Hematopoietic multipotent progenitor cell treated with erythropoietin and hydrocortisone succinate and interleukin-3 and kit ligand, for 15 days (in vitro differentiated cells): ENCODE measurements around the gene ZBED5.
"Not testable (repeated sequence)": the region's sequence is repeated elsewhere in the genome, so short reads cannot be mapped to it uniquely, and the experiment has no call there.

Source experiments
- DNase-seq: peaks from one replicate; pipeline ENCODE4 v3.0.0-alpha.2; 2015; ENCODE audit warnings: low spot score

Gene ZBED5

GRCh38 chr11:10838083-10838482 lies 19.8 kb downstream of the ZBED5 start:
- DNase-seq = no peak

DNA sequence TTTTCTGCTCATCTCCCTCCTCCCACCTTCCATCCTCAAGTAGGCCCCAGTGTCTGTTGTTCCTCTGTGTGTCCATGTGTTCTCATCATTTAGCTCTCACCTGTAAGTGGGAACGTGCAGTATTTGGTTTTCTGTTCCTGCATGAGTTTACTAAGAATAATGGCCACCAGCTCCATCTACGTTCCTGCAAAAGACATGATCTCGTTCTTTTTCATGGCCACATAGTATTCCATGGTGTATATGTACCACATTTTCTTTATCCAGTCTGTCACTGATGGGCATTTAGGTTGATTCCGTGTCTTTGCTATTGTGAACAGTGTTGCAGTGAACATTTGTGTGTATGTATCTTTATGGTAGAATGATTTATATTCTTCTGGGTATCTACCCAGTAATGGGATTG lies 21.0 kb downstream of the ZBED5 start:
- DNase-seq = not testable (repeated sequence)

GRCh38 chr11:10829139-10829538 lies 28.7 kb downstream of the ZBED5 start:
- DNase-seq = no peak

DNA sequence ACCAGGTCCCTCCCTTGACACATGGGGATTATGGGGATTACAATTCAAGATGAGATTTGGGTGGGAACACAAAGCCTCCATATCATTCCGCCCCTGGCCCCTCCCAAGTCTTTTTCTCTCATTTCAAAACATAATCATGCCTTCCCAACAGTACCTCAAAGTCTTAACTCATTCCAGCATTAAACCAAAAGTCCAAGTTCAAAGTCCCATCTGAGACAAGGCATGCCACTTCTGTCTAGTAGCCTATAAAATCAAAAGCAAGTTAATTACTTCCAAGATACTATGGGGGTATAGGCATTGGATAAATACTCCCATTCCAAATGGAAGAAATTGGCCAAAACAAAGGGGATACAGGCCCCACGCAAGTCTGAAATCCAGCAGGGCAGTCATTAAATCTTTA lies 29.5 kb downstream of the ZBED5 start:
- no peak for DNase-seq

GRCh38 chr11:10824888-10825287 lies 33.0 kb downstream of the ZBED5 start:
- no peak for DNase-seq

DNA sequence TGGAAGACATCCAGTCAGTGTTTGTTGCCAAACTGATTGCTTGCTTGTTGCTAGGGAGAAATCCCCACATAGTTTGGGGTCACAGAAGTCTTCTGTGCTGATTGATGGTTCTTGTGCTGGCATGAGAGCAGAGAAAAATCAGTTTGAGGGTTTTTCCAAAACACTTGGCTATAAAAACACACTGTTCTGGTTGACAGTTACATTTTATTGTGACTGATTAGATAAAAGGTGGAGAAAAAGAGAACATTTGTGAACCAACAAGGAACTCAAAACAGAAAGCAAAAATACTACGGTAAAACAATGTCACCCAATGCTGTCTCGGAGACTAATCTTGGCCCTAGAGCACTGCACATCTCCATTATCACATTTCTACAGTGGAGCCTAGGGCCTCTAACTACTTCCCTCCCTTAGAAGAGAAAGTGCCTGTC lies 34.7 kb downstream of the ZBED5 start:
- DNase-seq = peak; percentile 21

DNA sequence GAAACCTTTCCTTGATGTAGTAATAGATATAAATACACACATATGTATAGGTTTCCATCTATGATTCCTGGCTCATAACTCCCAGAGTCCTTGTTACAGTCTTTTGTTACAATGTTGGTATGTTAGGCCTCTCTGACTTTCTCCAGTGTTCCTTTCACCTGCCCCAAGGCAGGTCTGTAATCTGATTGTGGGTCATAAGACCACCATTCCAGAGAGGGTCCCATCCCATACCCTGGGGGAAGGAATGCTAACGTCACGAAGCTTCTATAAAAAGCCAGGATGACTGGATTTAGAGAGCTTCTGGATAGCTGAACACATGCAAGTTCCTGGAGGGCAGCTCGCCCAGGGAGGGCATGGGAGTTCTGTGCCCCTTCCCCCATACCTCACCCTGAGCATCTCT lies 35.4 kb downstream of the ZBED5 start:
- not testable (repeated sequence) for DNase-seq

- no peak for DNase-seq
Measured at GRCh38 chr11:10818594-10818993, 39.3 kb downstream of the ZBED5 start.

DNA sequence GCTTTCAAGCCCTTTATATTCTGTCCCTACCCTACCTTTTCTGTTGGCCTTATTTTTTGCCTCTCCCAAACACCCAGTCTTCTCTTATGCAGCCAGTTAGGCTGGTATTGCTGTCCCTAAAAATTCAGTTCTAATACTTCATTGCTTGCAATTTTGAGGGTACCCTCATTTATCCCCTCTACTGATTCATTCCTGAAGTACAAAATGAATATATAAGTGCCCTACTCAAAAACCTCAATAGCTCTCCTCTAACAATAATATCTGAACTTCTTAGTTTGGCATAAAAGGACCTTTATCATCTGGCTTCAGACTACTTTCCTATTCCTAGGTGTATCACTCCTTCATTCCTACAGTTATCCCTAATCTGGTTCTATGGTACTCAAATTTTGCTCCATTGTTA lies 43.9 kb downstream of the ZBED5 start:
- DNase-seq = no peak

DNA sequence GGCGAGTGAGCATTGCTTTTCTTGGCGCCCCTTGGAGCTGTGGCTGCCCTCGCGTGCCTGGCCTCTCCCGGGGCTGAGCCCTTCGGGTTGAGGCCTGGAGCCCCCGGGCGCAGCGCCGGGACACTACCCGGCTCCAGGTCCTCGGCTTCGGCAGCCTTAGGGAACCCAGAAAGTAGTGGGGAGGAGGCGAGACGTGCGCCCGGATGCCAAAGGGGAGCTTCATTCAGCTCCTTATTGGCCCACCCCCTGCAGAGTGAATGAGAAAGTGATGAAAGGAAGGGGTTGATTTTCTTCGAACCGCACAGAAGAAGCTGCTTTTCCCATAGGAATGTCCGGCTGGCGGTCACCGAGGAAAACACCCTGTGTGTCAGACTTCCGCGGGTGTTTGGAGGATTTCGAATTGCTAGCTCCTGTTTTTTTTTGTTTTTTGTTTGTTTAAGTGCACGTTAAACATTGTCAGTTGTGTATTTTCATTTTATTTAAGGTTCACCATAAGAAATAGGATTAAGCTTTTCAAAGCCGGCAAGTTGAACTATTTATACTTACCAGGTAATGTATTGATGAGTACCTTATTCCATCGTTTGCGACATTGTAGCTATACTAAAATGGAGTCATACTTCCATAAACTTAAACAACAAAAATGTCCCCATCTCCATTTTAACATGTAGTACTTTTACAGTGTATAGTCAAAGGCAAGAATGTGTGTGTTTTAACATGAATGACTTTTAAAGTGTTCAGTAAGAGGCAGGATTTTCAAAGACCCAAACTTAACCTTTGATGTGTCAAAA lies 48.3 kb downstream of the ZBED5 start:
- DNase-seq = peak; percentile 46

DNA sequence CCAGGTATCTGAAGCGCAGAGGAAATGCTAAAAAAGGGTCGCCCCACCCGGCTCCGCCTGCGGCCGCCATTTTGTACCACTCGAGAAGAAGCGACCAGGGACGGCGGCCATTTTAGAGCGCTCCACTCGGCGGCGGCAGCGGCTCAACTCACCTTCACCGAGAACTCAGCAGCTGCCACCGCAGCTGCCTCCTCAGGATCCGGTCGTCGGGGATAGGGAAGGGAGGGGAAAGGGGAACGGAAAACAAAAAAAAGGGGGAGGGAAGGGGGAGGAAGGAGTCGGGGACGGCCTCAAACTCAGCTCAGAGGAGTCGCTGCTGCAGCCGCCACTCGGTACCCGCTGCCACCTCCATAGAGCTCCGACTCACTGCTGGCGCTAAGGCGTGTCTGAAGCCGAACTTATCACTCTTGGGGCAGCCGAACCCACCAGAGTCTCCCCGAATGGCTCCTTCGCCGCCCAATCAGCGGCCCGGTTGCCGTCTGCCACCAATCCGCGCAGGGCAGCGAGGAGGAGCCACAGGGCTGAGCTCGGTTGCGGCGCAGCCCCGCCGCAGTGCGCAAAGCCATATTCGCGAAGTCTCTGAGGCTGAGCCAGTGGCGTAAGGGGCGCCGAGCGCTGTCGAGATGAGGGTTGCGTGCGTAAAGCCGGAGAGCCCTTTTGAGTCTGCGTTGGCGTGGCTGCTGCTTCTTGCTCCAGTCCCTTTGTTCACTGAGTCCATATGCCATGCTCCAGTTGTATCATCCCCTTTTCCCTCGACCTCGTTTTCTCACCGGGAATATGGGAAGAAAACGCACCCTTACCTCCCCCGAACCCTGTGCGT lies 49.1 kb downstream of the ZBED5 start, which contains the start of gene EIF4G2:
TSS of gene EIF4G2 (minus strand) at position 374 of the 820 bp plus-strand sequence.
- DNase-seq = peak; percentile 99

- peak; percentile 30 for DNase-seq
Measured at GRCh38 chr11:10808235-10808552, 49.7 kb downstream of the ZBED5 start.

DNA sequence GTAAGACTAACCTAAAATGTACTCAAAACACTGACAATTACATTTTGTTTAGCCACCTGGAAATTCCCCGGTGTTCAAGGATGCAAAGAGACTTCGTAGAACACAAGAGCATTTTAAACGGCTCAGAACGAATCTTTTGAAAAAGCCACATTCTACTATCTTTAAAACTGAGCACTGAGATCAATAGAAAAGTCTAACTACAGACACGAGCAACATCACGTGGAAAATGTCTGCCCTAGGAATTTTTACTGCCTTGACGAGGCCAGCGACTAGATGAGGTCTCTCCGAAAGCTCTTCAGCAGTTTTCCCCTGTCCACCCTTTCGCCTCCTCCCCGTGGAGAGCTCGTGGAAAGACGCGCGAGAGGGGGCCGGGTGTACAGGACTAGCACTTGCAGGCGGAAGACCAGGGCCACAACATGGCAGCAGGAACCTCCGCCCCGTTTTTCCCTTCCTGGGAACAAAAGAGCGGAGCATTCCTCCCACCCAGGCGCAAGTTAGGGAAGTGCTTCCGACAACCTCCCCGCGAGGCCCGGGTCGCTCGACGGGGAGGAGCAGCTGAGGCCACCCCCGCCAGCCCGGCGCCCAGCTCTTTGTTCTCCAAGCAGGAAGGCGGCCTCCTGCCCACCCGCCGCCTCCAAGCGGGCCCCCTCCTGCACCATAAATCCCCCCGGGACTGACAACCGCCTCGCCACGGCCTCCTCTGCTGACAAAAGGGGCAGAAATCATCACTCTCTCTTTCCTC lies 50.2 kb downstream of the ZBED5 start:
- peak; percentile 44 for DNase-seq

DNA sequence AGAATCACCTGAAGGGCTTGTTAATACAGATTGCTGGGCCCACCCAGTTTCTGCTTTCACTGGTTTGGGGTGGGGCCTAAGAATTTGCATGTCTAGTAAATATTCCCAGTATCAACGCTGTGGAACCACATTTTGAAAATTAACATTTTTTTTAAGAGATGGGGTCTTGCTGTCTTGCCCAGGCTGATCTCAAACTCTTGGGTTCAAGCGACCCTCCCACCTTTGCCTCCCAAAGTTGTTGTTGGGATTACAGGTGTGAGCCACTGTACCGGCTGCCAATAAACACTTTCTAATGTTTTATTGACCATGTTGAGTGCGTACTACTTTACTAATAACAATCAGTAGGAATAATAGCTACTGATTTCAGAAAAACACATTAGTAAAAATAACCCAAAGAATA lies 51.6 kb downstream of the ZBED5 start:
- DNase-seq = no peak

GRCh38 chr11:10805741-10806140 lies 52.1 kb downstream of the ZBED5 start:
- no peak for DNase-seq

- no peak for DNase-seq
Measured at GRCh38 chr11:10803676-10804075, 54.2 kb downstream of the ZBED5 start.
